Activated CD4-positive, alpha-beta T cell treated with anti-CD3 and anti-CD28 coated beads for 36 hours (primary cell): ENCODE results near the gene CD226. TPM values are rescaled to one million over a fixed set of nuclear protein-coding genes. Genes with fewer than 3 reads are reported as not detected.
"Not testable (repeated sequence)": the region's sequence is repeated elsewhere in the genome, so short reads cannot be mapped to it uniquely, and the experiment has no call there.

Experiments
- ATAC-seq: fragments of 200-7000 bp; cut with Tn5 transposase; one replicate; pipeline ENCODE4 v1.10.0; 2021; ENCODE audit warnings: mild to moderate bottlenecking, moderate library complexity
- CTCF ChIA-PET: fragments of 350-600 bp; sonication (Branson Sonifier 250); formaldehyde crosslinking; loops from one replicate; lab custom pipeline; 2021; ENCODE audit warnings: antibody characterized with exemption; lab: Charles Lee
- POLR2A ChIA-PET: fragments of 350-600 bp; sonication (Branson Sonifier 250); formaldehyde crosslinking; loops from one replicate; lab custom pipeline; 2021; ENCODE audit warnings: antibody characterized with exemption, inconsistent platforms; lab: Charles Lee
- DNase-seq: peaks from one replicate; pipeline ENCODE4 v3.0.0-alpha.2; 2020
- H3K27ac Mint-ChIP-seq: one replicate; pipeline ENCODE4 v1.8.0; 2021; ENCODE audit warnings: mixed read lengths
- H3K27me3 Mint-ChIP-seq: one replicate; pipeline ENCODE4 v1.8.0; 2021; ENCODE audit warnings: mixed read lengths
- H3K36me3 Mint-ChIP-seq: one replicate; pipeline ENCODE4 v1.8.0; 2021; ENCODE audit warnings: low read depth, mixed read lengths
- H3K4me1 Mint-ChIP-seq: one replicate; pipeline ENCODE4 v1.8.0; 2021; ENCODE audit warnings: mixed read lengths
- H3K4me3 Mint-ChIP-seq: one replicate; pipeline ENCODE4 v1.8.0; 2021; ENCODE audit warnings: mild to moderate bottlenecking, moderate library complexity, mixed read lengths
- H3K9me3 Mint-ChIP-seq: one replicate; pipeline ENCODE4 v1.8.0; 2021; ENCODE audit warnings: low read depth, mixed read lengths
- intact Hi-C, 2 experiments: fragments of 100-400 bp; cut with DNase I in 1 of 2; cut with micrococcal nuclease in 1 of 2; formaldehyde crosslinking; loops; one replicate each; pipeline versions ENCODE4 v1.14.2 to v1.15.1; 2022 to 2024; cut with DNase I, micrococcal nuclease
- total RNA-seq, 2 experiments: library from RNA; stranded (reverse); gene quantifications; one replicate each; pipeline ENCODE4 v1.2.3, GENCODE V29; 2021

CD226 gene
- total RNA-seq, 2 experiments from 2014 or later, result 53.3 to 56.9 TPM

GRCh38 chr18:69844656-69845055 lies 103.0 kb downstream of the CD226 start:
- Mint-ChIP-seq H3K27ac (no peak overlapping the region), H3K27me3 (no peaks in the 10 kb centered on the region), H3K4me3 (no peak overlapping the region), H3K36me3 (no peaks in the 10 kb centered on the region), H3K9me3 (no peaks in the 10 kb centered on the region), H3K4me1 (no peaks in the 10 kb centered on the region)
- intact Hi-C loops, result no loop called here
- POLR2A ChIA-PET, result no interaction called here
- ATAC-seq, result no peak
- no peak for DNase-seq
- CTCF ChIA-PET, result interaction anchor here (0.5 to 0.9 kb wide), 2 partner anchors 86 to 242 kb away, joined by 3 read pairs; no protein-coding TSS in a partner anchor

- H3K9me3 Mint-ChIP-seq, result no peaks in the 10 kb centered on the region
- no peak overlapping the region for H3K27ac Mint-ChIP-seq
- DNase-seq, result no peak
- H3K27me3 Mint-ChIP-seq, result no peaks in the 10 kb centered on the region
- intact Hi-C loops, result no loop called here
- no peak for ATAC-seq
- POLR2A ChIA-PET, result no interaction called here
- H3K4me3 Mint-ChIP-seq, result no peak overlapping the region
- H3K36me3 Mint-ChIP-seq, result no peaks in the 10 kb centered on the region
- no peaks in the 10 kb centered on the region for H3K4me1 Mint-ChIP-seq
- CTCF ChIA-PET, result interaction anchor here (1.7 kb wide), 1 partner anchor 10 kb away, joined by 4 read pairs; no protein-coding TSS in a partner anchor
These were observed 104.7 kb downstream of the CD226 start for GRCh38 chr18:69843015-69843414.

- Mint-ChIP-seq H3K36me3 (peaks cover 2% of the 10 kb centered on the region), H3K4me1 (no peaks in the 10 kb centered on the region), H3K27me3 (no peaks in the 10 kb centered on the region), H3K27ac (no peak overlapping the region), H3K4me3 (no peak overlapping the region), H3K9me3 (no peaks in the 10 kb centered on the region)
- POLR2A ChIA-PET, result no interaction called here
- ATAC-seq (no peak), DNase-seq (no peak)
- intact Hi-C loops, result no loop called here
- CTCF ChIA-PET, result interaction anchor here (1.0 to 1.8 kb wide), 3 partner anchors 14 to 246 kb away, joined by 3 to 4 read pairs (median 3); no protein-coding TSS in a partner anchor
These were observed 106.6 kb downstream of the CD226 start for GRCh38 chr18:69841117-69841516.

GRCh38 chr18:69840445-69840844 lies 107.2 kb downstream of the CD226 start:
- Mint-ChIP-seq H3K27ac (no peak overlapping the region), H3K4me3 (no peak overlapping the region), H3K9me3 (no peaks in the 10 kb centered on the region), H3K4me1 (no peaks in the 10 kb centered on the region), H3K27me3 (no peaks in the 10 kb centered on the region), H3K36me3 (peaks cover 3% of the 10 kb centered on the region)
- ChIA-PET POLR2A (no interaction called here), CTCF (interaction anchor here (1.0 kb wide), 2 partner anchors 15 to 203 kb away, joined by 3 read pairs; no protein-coding TSS in a partner anchor)
- ATAC-seq (no peak), DNase-seq (no peak)
- intact Hi-C loops, result no loop called here

- H3K4me3 Mint-ChIP-seq, result no peak overlapping the region
- no peak for ATAC-seq
- intact Hi-C loops, result no loop called here
These were observed 107.7 kb downstream of the CD226 start for GRCh38 chr18:69840001-69840400.

GRCh38 chr18:69839497-69839896 lies 108.2 kb downstream of the CD226 start:
- no peak overlapping the region for H3K27ac Mint-ChIP-seq
- H3K27me3 Mint-ChIP-seq, result no peaks in the 10 kb centered on the region
- intact Hi-C loops, result no loop called here
- H3K36me3 Mint-ChIP-seq, result peaks cover 9% of the 10 kb centered on the region
- no peak for ATAC-seq
- ChIA-PET CTCF (interaction anchor here (1.8 kb wide), 1 partner anchor 9 kb away, joined by 6 read pairs; no protein-coding TSS in a partner anchor), POLR2A (interaction anchor here (0.7 kb wide), 1 partner anchor 818 kb away, joined by 4 read pairs; no protein-coding TSS in a partner anchor)
- DNase-seq, result no peak
- no peaks in the 10 kb centered on the region for H3K4me1 Mint-ChIP-seq
- H3K9me3 Mint-ChIP-seq, result no peaks in the 10 kb centered on the region
- H3K4me3 Mint-ChIP-seq, result no peak overlapping the region

More at GRCh38 chr18:69840001-69840400, 107.7 kb downstream of the CD226 start:
- Mint-ChIP-seq H3K36me3 (peaks cover 5% of the 10 kb centered on the region), H3K9me3 (no peaks in the 10 kb centered on the region), H3K27me3 (no peaks in the 10 kb centered on the region), H3K4me1 (no peaks in the 10 kb centered on the region), H3K27ac (no peak overlapping the region)
- no peak for DNase-seq
- POLR2A ChIA-PET, result no interaction called here
- CTCF ChIA-PET, result interaction anchor here (1.0 to 1.8 kb wide), 3 partner anchors 9 to 203 kb away, joined by 3 to 6 read pairs (median 3); no protein-coding TSS in a partner anchor

- H3K9me3 Mint-ChIP-seq, result no peaks in the 10 kb centered on the region
- ATAC-seq (peak; percentile 96), DNase-seq (peak; percentile 57)
- H3K4me3 Mint-ChIP-seq, result no peak overlapping the region
- H3K27me3 Mint-ChIP-seq, result no peaks in the 10 kb centered on the region
- H3K27ac Mint-ChIP-seq, result no peak overlapping the region
- ChIA-PET POLR2A (interaction anchor here (0.7 kb wide), 1 partner anchor 819 kb away, joined by 4 read pairs; no protein-coding TSS in a partner anchor), CTCF (interaction anchor here (0.6 to 1.8 kb wide), 3 partner anchors 10 to 253 kb away, joined by 3 to 6 read pairs (median 3); no protein-coding TSS in a partner anchor)
- H3K4me1 Mint-ChIP-seq, result no peaks in the 10 kb centered on the region
- H3K36me3 Mint-ChIP-seq, result peaks cover 12% of the 10 kb centered on the region
- intact Hi-C loops, result no loop called here
These were observed 108.9 kb downstream of the CD226 start for GRCh38 chr18:69838620-69839411.

- intact Hi-C loops, result no loop called here
- DNase-seq, result no peak
- H3K4me1 Mint-ChIP-seq, result no peaks in the 10 kb centered on the region
- no peak overlapping the region for H3K4me3 Mint-ChIP-seq
- no peaks in the 10 kb centered on the region for H3K27me3 Mint-ChIP-seq
- no peaks in the 10 kb centered on the region for H3K9me3 Mint-ChIP-seq
- no peak overlapping the region for H3K27ac Mint-ChIP-seq
- POLR2A ChIA-PET, result no interaction called here
- no peak for ATAC-seq
- H3K36me3 Mint-ChIP-seq, result peaks cover 15% of the 10 kb centered on the region
- CTCF ChIA-PET, result interaction anchor here (0.7 to 1.8 kb wide), 3 partner anchors 11 to 913 kb away, joined by 3 to 6 read pairs (median 4); no protein-coding TSS in a partner anchor
These were observed 109.7 kb downstream of the CD226 start for GRCh38 chr18:69838003-69838402.

- CTCF ChIA-PET, H3K4me3 Mint-ChIP-seq, ATAC-seq, intact Hi-C loops, H3K27me3 Mint-ChIP-seq, H3K27ac Mint-ChIP-seq, POLR2A ChIA-PET, H3K4me1 Mint-ChIP-seq, H3K9me3 Mint-ChIP-seq, DNase-seq: not testable (repeated sequence)
- peaks cover 42% of the 10 kb centered on the region for H3K36me3 Mint-ChIP-seq
These were observed 112.7 kb downstream of the CD226 start for GRCh38 chr18:69834980-69835379.

GRCh38 chr18:69830189-69830588 lies 117.5 kb downstream of the CD226 start:
- DNase-seq (no peak), ATAC-seq (no peak)
- intact Hi-C loops, result no loop called here
- Mint-ChIP-seq H3K27me3 (no peaks in the 10 kb centered on the region), H3K27ac (no peak overlapping the region), H3K9me3 (no peaks in the 10 kb centered on the region), H3K4me1 (no peaks in the 10 kb centered on the region), H3K36me3 (peaks cover 42% of the 10 kb centered on the region), H3K4me3 (no peak overlapping the region)
- ChIA-PET POLR2A (no interaction called here), CTCF (no interaction called here)

- intact Hi-C loops, result no loop called here
- H3K4me1 Mint-ChIP-seq, result no peaks in the 10 kb centered on the region
- POLR2A ChIA-PET, result no interaction called here
- H3K27me3 Mint-ChIP-seq, result no peaks in the 10 kb centered on the region
- no peak overlapping the region for H3K27ac Mint-ChIP-seq
- DNase-seq (no peak), ATAC-seq (no peak)
- H3K36me3 Mint-ChIP-seq, result peaks cover 31% of the 10 kb centered on the region
- CTCF ChIA-PET, result no interaction called here
- H3K4me3 Mint-ChIP-seq, result no peak overlapping the region
- H3K9me3 Mint-ChIP-seq, result peaks cover 2% of the 10 kb centered on the region
These were observed 127.1 kb downstream of the CD226 start for GRCh38 chr18:69820538-69820937.
